A549 (cell line): ENCODE results near the gene KIF12. TPM values are rescaled to one million over a fixed set of nuclear protein-coding genes. Genes with fewer than 3 reads are reported as not detected.

Experiments
- ATAC-seq, 2 experiments: fragments of 200-7000 bp in 1 of 2; fragments of >200 bp in 1 of 2; cut with Nextera tagmentation in 1 of 2; cut with Tn5 transposase in 1 of 2; 3 replicates each; pipeline versions ENCODE4 v1.8.0 to v1.9.1; 2018 to 2020; ENCODE audit warnings: mild to moderate bottlenecking in 1 of 2, moderate library complexity in 1 of 2
- CTCF ChIA-PET: fragments of 300-600 bp; sonication (Branson Sonifier 250); formaldehyde crosslinking; extraction: SDS; loops from one replicate; lab custom pipeline; 2021; ENCODE audit warnings: antibody characterized with exemption, inconsistent platforms; lab: Yijun Ruan, JAX
- POLR2A ChIA-PET: fragments of 350-600 bp; formaldehyde crosslinking; extraction: SDS; loops from one replicate; lab custom pipeline; 2021; ENCODE audit warnings: antibody characterized with exemption, inconsistent platforms; lab: Yijun Ruan, JAX
- DNase-seq, 2 experiments: peaks; one replicate each; pipeline versions ENCODE4 v3.0.0 to v3.0.0-alpha.2; 2011 to 2016; ENCODE audit warnings: low read depth in 1 of 2, low spot score in 1 of 2
- FAIRE-seq: peaks from 2 replicates; lab custom pipeline; 2011; peaks lifted over from hg19 to GRCh38; lab: Jason Lieb, UNC
- H3K27ac ChIP-seq, 2 experiments: fragments of >200 bp; sonication (Bioruptor Twin); formaldehyde crosslinking; 3 replicates each; pipeline ENCODE4 v1.5.1; 2016 to 2017
- H3K4me1 ChIP-seq: fragments of >200 bp; sonication (Bioruptor Twin); formaldehyde crosslinking; 3 replicates; pipeline ENCODE4 v1.6.1; 2016
- H3K4me2 ChIP-seq: fragments of >200 bp; sonication (Bioruptor Twin); formaldehyde crosslinking; 3 replicates; pipeline ENCODE4 v1.6.1; 2016
- H3K4me3 ChIP-seq: fragments of >200 bp; sonication (Bioruptor Twin); formaldehyde crosslinking; 3 replicates; pipeline ENCODE4 v1.5.1; 2016
- H3K9me3 ChIP-seq: fragments of >200 bp; sonication (Bioruptor Twin); formaldehyde crosslinking; 3 replicates; pipeline ENCODE4 v1.6.1; 2016
- BCL3 ChIP-seq: fragments of >200 bp; sonication (Bioruptor Twin); formaldehyde crosslinking; IDR thresholded peaks from 3 replicates; pipeline ENCODE4 v1.6.1; 2016
- CTCF ChIP-seq: fragments of >200 bp; sonication (Bioruptor Twin); formaldehyde crosslinking; IDR thresholded peaks from 3 replicates; pipeline ENCODE4 v1.5.1; 2016
- E2F6 ChIP-seq: IDR thresholded peaks from 2 replicates; pipeline ENCODE4 v1.6.1; 2012; ENCODE audit warnings: low read depth, borderline replicate concordance
- EHF ChIP-seq: fragments of 250-450 bp; sonication (Bioruptor Pico); IDR thresholded peaks from 2 replicates; pipeline ENCODE4 v1.5.0; 2020; ENCODE audit warnings: mild to moderate bottlenecking
- EHMT2 ChIP-seq: fragments of 200-600 bp; sonication (generic); IDR thresholded peaks from 2 replicates; pipeline ENCODE4 v1.6.1; 2016; ENCODE audit warnings: antibody characterized with exemption, low read depth, mild to moderate bottlenecking, moderate library complexity
- FOSL2 ChIP-seq, 2 experiments: fragments of 450-650 bp in 1 of 2; fragments of >200 bp in 1 of 2; sonication (Bioruptor Twin) in 1 of 2; formaldehyde crosslinking; IDR thresholded peaks; 2 replicates each; pipeline versions ENCODE4 v1.5.0 to v1.6.1; 2016 to 2020; ENCODE audit warnings: mild to moderate bottlenecking in 1 of 2, moderate library complexity in 1 of 2
- GATA3 ChIP-seq: IDR thresholded peaks from 2 replicates; pipeline ENCODE4 v1.6.1; 2012; ENCODE audit warnings: borderline replicate concordance
- NR3C1 ChIP-seq: fragments of >200 bp; sonication (Bioruptor Twin); formaldehyde crosslinking; IDR thresholded peaks from 3 replicates; pipeline ENCODE4 v1.6.1; 2017
- PHF8 ChIP-seq: fragments of 200-600 bp; sonication (generic); IDR thresholded peaks from 2 replicates; pipeline ENCODE4 v1.6.1; 2016; ENCODE audit warnings: low read depth, mild to moderate bottlenecking, antibody characterized with exemption, moderate library complexity, borderline replicate concordance
- POLR2A ChIP-seq: IDR thresholded peaks from 2 replicates; pipeline ENCODE4 v1.6.1; 2012; ENCODE audit warnings: mild to moderate bottlenecking, low read length
- RARB ChIP-seq: fragments of 250-450 bp; sonication (Bioruptor Pico); IDR thresholded peaks from 2 replicates; pipeline ENCODE4 v1.8.0; 2021; ENCODE audit warnings: mild to moderate bottlenecking, moderate library complexity
- REST ChIP-seq: fragments of 200-600 bp; sonication (generic); IDR thresholded peaks from 2 replicates; pipeline ENCODE4 v1.6.1; 2016; ENCODE audit warnings: antibody characterized with exemption, mild to moderate bottlenecking, moderate library complexity
- TP53 ChIP-seq: fragments of 250-450 bp; sonication (Bioruptor Pico); IDR thresholded peaks from 2 replicates; pipeline ENCODE4 v1.5.0; 2021; ENCODE audit warnings: mild to moderate bottlenecking, moderate library complexity
- ZC3H11A ChIP-seq: fragments of 450-650 bp; IDR thresholded peaks from 2 replicates; pipeline ENCODE4 v1.6.1; 2014; ENCODE audit warnings: antibody characterized with exemption, mild to moderate bottlenecking
- WGBS: methylation state at CpG from one replicate; pipeline ENCODE4 v1.1.6; 2017; ENCODE audit errors: missing lambda C conversion rate; 5-methylcytosine and 5-hydroxymethylcytosine counted together
- polyA plus RNA-seq, 4 experiments: library from polyadenylated mRNA; depleted of rRNA in 3 of 4; stranded (reverse); fragments of >200 nt; fragmentation: RNase III in 1 of 4; extraction: RNeasy Plus Mini Kit Qiagen cat#74134 plus additional on column Dnase treatment in 1 of 4; gene quantifications; 2 replicates in 3 of 4; 3 replicates in 1 of 4; pipeline ENCODE4 v1.2.3, GENCODE V29; 2011 to 2017

KIF12 gene
- polyA plus RNA-seq, 2 of the 4 experiments (the other 2 are of a cell fraction) = 6.0 to 6.3 TPM

- TF ChIP-seq NR3C1 = no peak
- no peak for TF ChIP-seq EHMT2
- TF ChIP-seq POLR2A = no peak
- no peak for TF ChIP-seq FOSL2 (IDR thresholded peaks at IDR 0.05)
- no peak for TF ChIP-seq FOSL2 (CRISPR knock-in tag; IDR thresholded peaks at IDR 0.05)
- no peak for TF ChIP-seq PHF8
- no peak for TF ChIP-seq CTCF
- no peak for TF ChIP-seq BCL3
- no peak overlapping the region for H3K4me3 ChIP-seq
- H3K4me1 ChIP-seq = no peaks in the 10 kb centered on the region
- DNase-seq = no peak
- ATAC-seq = no peak
- WGBS = 94% methylated on average over 6 of the region's 7 CpGs
- CTCF ChIA-PET = interaction anchor here (0.8 to 4.7 kb wide), 5 partner anchors 9 to 158 kb away, joined by 3 to 28 read pairs (median 10); no protein-coding TSS in a partner anchor
- H3K9me3 ChIP-seq = peaks cover 5% of the 10 kb centered on the region
- POLR2A ChIA-PET = no interaction called here
- no peak overlapping the region for H3K4me2 ChIP-seq
- no peak for FAIRE-seq
- no peak overlapping the region; a peak in 1 of 6 replicates for H3K27ac ChIP-seq
Measured at GRCh38 chr9:114132550-114132918, 33.4 kb upstream of the KIF12 start.

GRCh38 chr9:114131808-114132549 lies 32.9 kb upstream of the KIF12 start:
- FAIRE-seq = no peak
- CTCF ChIA-PET = interaction anchor here (0.8 to 4.7 kb wide), 5 partner anchors 9 to 159 kb away, joined by 3 to 28 read pairs (median 10); no protein-coding TSS in a partner anchor
- 76% methylated on average over 9 of the region's 10 CpGs for WGBS

GRCh38 chr9:114130624-114131277 lies 31.7 kb upstream of the KIF12 start:
- POLR2A ChIA-PET = no interaction called here

More at GRCh38 chr9:114131808-114132549, 32.9 kb upstream of the KIF12 start:
- no peak overlapping the region for H3K27ac ChIP-seq
- POLR2A ChIA-PET = no interaction called here
- no peaks in the 10 kb centered on the region for H3K4me1 ChIP-seq
- peaks cover 10% of the 10 kb centered on the region for H3K9me3 ChIP-seq
- no peak for TF ChIP-seq E2F6
- no peak for TF ChIP-seq GATA3
- DNase-seq (no peak), ATAC-seq (no peak)
- no peak overlapping the region for H3K4me3 ChIP-seq
- no peak overlapping the region for H3K4me2 ChIP-seq

More at GRCh38 chr9:114130624-114131277, 31.7 kb upstream of the KIF12 start:
- 48% methylated on average over 4 of the region's 4 CpGs for WGBS
- CTCF ChIA-PET = interaction anchor here (0.9 to 4.7 kb wide), 3 partner anchors 21 to 160 kb away, joined by 4 to 28 read pairs (median 6); no protein-coding TSS in a partner anchor
- Histone ChIP-seq H3K4me2 (no peak overlapping the region), H3K9me3 (peaks cover 10% of the 10 kb centered on the region; the same call in 2 of the 3 replicates), H3K27ac (no peak overlapping the region), H3K4me3 (no peak overlapping the region), H3K4me1 (no peaks in the 10 kb centered on the region)
- no peak for DNase-seq
- no peak for FAIRE-seq
- TF ChIP-seq ZC3H11A (no peak), RARB (CRISPR knock-in tag) (no peak), EHMT2 (no peak), GATA3 (no peak), REST (no peak), EHF (no peak), TP53 (CRISPR knock-in tag) (no peak)
- no peak for ATAC-seq
